Pericardium fibroblast (primary cell): ENCODE results near the gene KIF1A. TPM values are rescaled to one million over a fixed set of nuclear protein-coding genes. Genes with fewer than 3 reads are reported as not detected.

Source experiments
- total RNA-seq: library from RNA; depleted of rRNA; stranded (reverse); fragments of >200 nt; gene quantifications from 2 replicates; pipeline ENCODE4 v1.2.3, GENCODE V29; 2015

Gene KIF1A
- under 0.01 TPM in 1 of 2 replicates, not detected in the other for total RNA-seq

DNA sequence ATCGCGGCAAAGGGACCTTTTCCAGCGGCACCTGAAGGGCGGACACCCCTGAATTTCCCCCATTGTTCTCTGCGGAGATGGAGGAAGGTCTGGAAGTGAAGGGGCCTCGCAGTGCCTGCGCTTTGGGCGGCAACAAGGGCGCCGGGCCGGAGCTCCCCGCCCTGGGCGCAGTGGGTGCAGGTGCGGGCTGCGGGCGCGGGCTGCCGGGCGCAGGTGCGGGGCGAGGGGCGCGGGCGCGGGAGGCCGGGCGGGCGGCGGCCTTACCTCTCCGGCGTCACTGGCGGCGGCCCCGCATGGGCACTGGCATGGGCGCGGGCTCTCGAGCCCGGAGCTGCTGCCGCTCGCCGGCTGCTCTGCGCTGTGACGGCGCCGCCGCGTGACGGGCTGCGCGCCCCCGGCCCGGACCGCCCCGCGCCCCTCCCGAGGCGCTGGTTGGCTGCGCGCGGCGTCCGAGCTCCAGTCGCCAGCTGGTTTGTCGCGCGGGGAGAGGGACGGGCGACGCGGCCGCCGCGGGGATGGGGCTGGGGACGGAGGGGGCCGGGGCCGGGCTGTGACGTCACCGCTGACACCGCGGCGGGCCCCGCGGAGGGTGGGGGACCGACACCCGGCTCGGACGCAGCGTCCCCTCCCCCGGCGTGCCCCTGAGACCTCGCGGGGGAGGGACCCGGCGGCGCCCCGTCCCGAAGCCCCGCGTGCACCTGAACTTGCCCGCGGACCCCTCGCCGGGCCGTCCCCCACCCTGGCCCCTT lies at the start of gene KIF1A:
TSS of gene KIF1A (minus strand) at position 362 of the 749 bp plus-strand sequence. CDS start 22,467 bp downstream, outside the sequence.

DNA sequence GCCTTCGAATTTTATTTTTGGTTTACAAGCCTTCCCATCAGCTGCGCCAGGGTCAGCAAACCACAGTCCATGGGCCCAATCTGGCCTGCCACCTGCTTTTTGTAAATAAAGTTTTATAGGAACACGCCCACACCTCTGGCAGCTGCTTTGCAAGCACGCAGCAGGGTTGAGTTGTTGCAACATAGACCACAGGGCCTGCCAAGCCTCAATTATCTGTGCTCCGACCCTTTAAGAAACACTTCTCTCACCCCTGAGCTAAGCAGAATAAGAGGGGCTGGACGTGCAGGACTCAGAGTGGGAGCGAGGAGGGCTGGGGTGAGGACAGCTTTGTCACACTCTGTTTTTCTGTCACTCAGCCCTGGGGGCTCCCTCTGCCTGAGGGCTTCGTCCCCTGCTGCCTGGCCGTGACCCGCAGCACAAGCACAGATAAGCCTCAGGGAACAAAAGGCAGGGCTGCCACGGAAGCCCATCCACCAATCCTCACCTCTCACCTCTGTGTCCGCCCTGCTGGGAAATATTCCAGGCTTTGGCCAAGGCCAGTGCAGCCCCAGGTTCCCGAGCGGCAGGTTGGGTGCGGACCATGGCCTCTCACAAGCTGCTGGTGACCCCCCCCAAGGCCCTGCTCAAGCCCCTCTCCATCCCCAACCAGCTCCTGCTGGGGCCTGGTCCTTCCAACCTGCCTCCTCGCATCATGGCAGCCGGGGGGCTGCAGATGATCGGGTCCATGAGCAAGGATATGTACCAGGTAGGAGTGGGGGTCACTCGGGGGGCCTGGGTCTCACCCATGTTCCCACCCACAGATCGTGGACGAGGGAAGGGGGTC lies 48.5 kb upstream of the KIF1A start, which contains the start of gene AGXT:
TSS of gene AGXT (plus strand) at position 539 of the 823 bp plus-strand sequence. CDS start at position 581, 42 bp downstream.

DNA sequence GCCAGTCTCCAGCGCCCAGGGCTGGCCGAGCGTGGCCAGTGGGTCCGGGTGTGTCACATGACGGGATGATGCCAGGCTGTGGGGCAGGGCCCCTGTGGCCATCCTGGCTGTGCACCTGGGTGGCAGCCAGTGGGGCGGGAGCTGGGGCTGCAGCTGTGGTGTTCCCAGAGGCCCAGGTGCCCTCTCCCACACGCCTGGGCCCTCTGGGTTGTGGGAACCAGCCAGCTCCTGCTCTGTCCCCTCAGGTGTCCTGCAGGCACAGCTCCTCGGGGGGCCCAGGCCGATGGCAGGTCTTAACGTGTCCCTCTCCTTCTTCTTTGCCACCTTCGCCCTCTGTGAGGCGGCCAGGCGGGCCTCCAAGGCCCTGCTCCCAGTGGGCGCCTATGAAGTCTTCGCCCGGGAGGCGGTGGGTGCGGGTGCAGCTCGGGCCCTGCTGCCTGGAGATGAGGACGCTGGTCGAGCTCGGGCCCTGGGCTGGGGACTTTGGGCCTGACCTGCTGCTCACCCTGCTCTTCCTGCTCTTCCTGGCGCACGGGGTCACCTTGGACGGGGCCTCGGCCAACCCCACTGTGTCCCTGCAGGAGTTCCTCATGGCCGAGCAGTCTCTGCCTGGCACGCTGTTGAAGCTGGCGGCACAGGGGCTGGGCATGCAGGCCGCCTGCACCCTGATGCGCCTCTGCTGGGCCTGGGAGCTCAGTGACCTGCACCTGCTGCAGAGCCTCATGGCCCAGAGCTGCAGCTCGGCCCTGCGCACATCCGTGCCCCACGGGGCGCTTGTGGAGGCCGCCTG lies 128.2 kb downstream of the KIF1A start, which contains the start of gene AQP12A:
TSS of gene AQP12A (plus strand) at position 236 of the 790 bp plus-strand sequence. CDS start at position 284, 48 bp downstream.

DNA sequence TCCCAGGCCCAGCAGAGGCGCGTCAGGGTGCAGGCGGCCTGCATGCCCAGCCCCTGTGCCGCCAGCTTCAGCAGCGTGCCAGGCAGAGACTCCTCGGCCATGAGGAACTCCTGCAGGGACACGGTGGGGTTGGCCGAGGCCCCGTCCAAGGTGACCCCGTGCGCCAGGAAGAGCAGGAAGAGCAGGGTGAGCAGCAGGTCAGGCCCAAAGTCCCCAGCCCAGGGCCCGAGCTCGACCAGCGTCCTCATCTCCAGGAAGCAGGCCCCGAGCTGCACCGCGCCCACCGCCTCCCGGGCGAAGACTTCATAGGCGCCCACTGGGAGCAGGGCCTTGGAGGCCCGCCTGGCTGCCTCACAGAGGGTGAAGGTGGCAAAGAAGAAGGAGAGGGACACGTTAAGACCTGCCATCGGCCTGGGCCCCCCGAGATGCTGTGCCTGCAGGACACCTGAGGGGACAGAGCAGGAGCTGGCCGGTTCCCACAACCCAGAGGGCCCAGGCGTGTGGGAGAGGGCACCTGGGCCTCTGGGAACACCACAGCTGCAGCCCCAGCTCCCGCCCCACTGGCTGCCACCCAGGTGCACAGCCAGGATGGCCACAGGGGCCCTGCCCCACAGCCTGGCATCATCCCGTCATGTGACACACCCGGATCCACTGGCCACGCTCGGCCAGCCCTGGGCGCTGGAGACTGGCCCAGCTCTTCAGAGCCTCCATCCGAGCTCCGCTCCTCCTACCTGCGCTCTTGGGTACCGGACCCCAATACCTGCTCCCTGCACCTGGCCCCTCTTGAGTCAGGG lies 137.4 kb downstream of the KIF1A start, which contains the start of gene AQP12B:
TSS of gene AQP12B (minus strand) at position 455 of the 794 bp plus-strand sequence. CDS start at position 407, 48 bp downstream.

Other genes with a start within 250 kb of the KIF1A start
- 13.7 and 13.9 TPM in 2 replicates for gene CAPN10, start 233.5 kb downstream of the KIF1A start, total RNA-seq
- 0.60 and 0.82 TPM in 2 replicates for gene GPR35, start 194.7 kb downstream of the KIF1A start, total RNA-seq
- not detected in 2 replicates for gene AQP12B, start 137.3 kb downstream of the KIF1A start, total RNA-seq
- not detected in 2 replicates for gene AQP12A, start 128.4 kb downstream of the KIF1A start, total RNA-seq
- not detected in 2 replicates for gene AGXT, start 48.6 kb upstream of the KIF1A start, total RNA-seq
- not detected in 2 replicates for gene MAB21L4, start 75.9 kb upstream of the KIF1A start, total RNA-seq
- gene CROCC2, start 86.1 kb upstream of the KIF1A start, total RNA-seq, result not detected in 2 replicates
- gene SNED1, start 178.4 kb upstream of the KIF1A start, total RNA-seq, result 17.0 and 27.7 TPM in 2 replicates